Natural killer cell treated with Interleukin-12 subunit alpha and Interleukin-12 subunit beta and Interleukin-15 and Interleukin-18, amount 100 ng/mL, for 72 hours (primary cell): ENCODE measurements around the gene GPR55. TPM values are rescaled to one million over a fixed set of nuclear protein-coding genes. Genes with fewer than 3 reads are reported as not detected.

Experiments
- ATAC-seq, 2 donors: fragments of 150-1000 bp; cut with Tn5 transposase in 1 of 2; sonication (Bioruptor Pico), chemical (Tn5 transposase) in 1 of 2; 2 replicates each; pipeline ENCODE4 v1.10.0; 2021
- DNase-seq: peaks from one replicate; pipeline ENCODE4 v3.0.0; 2022; ENCODE audit warnings: low spot score
- H3K27ac Mint-ChIP-seq, 2 donors: 1 replicate in 1 of 2; 2 replicates in 1 of 2; pipeline ENCODE4 v1.8.0; 2022; ENCODE audit warnings: mixed read lengths in 2 of 2, mild to moderate bottlenecking in 1 of 2, moderate library complexity in 1 of 2
- H3K27me3 Mint-ChIP-seq, 2 donors: 1 replicate in 1 of 2; 2 replicates in 1 of 2; pipeline ENCODE4 v1.8.0; 2022; ENCODE audit warnings: mixed read lengths in 2 of 2
- H3K36me3 Mint-ChIP-seq: one replicate; pipeline ENCODE4 v1.8.0; 2022; ENCODE audit warnings: mixed read lengths
- H3K4me1 Mint-ChIP-seq, 2 donors: 1 replicate in 1 of 2; 2 replicates in 1 of 2; pipeline ENCODE4 v1.8.0; 2022; ENCODE audit warnings: low read depth in 2 of 2, mixed read lengths in 2 of 2, mild to moderate bottlenecking in 1 of 2
- H3K4me3 Mint-ChIP-seq: one replicate; pipeline ENCODE4 v1.8.0; 2022; ENCODE audit warnings: mixed read lengths
- H3K9me3 Mint-ChIP-seq: 2 replicates; pipeline ENCODE4 v1.8.0; 2022; ENCODE audit warnings: mixed read lengths
- total RNA-seq, 2 donors: library from RNA; stranded (reverse); gene quantifications; one replicate each; pipeline ENCODE4 v1.2.3, GENCODE V29; 2022

Gene GPR55
- total RNA-seq, 2 donors from 2014 or later: 0.26 to 5.5 TPM

GRCh38 chr2:230927711-230928341 lies 2.8 kb upstream of the GPR55 start:
- ATAC-seq (no peak), DNase-seq (peak; percentile 42)
- Mint-ChIP-seq H3K27me3 (peaks cover 24 to 39% of the 10 kb centered on the region in 2 donors), H3K4me1 (peaks cover 33 to 60% of the 10 kb centered on the region in 2 donors), H3K27ac (peak overlapping the region in 1 of 2 donors; percentile 16), H3K9me3 (no peaks in the 10 kb centered on the region), H3K4me3 (no peak overlapping the region), H3K36me3 (no peaks in the 10 kb centered on the region)

GRCh38 chr2:230925879-230926765 lies 1.1 kb upstream of the GPR55 start:
- Mint-ChIP-seq H3K9me3 (no peaks in the 10 kb centered on the region), H3K27ac (peak overlapping the region in 1 of 2 donors; percentile 78), H3K4me3 (no peak overlapping the region), H3K27me3 (peaks cover 26 to 39% of the 10 kb centered on the region in 2 donors), H3K4me1 (peaks cover 16 to 48% of the 10 kb centered on the region in 2 donors), H3K36me3 (no peaks in the 10 kb centered on the region)
- DNase-seq (peak; percentile 44), ATAC-seq (peak; percentile 31 to 40)

DNA sequence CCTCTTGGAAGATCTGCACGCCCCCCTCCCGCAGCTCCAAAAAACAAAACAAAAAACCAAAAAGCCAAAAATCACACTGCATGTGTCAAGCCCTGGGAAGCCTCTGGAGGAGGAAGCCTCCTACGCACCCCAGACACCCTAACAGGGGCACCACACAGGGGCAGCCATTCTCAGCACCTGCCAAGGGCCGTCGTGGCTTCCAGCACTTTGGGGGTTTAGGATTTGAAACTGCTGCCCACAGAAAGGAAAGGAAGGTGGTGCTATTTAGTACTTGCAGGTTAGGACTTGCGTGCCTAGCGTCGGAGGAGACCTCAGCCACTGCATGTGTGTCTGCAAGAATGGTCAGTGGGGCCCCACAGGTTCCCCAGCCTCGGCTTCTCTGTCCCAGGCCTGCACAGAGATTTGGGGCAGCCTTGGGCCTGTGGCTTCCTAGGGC lies 419 bp upstream of the GPR55 start:
- H3K36me3 Mint-ChIP-seq: no peaks in the 10 kb centered on the region
- peaks cover 12 to 48% of the 10 kb centered on the region in 2 donors for H3K4me1 Mint-ChIP-seq
- no peak for DNase-seq

DNA sequence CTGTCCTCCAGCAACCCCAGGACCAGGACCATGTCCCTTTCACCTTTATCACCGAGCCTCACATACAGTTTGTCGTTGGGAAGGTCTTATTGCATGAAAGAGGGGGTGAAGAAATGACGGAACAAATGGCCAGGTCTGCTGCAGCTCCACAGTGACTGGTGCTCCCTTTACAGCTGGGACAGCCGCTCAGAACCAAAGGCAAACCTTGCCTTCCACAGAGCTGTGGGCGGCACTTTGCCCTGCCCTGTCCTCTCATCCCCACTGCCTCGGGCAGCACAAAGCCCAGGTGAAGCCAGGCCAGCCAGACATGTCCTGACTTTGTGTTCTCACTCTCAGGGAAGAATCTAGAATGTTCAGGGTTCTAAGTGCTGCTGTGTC lies 961 bp downstream of the GPR55 start:
- no peaks in the 10 kb centered on the region for H3K9me3 Mint-ChIP-seq
- DNase-seq: no peak
- H3K4me1 Mint-ChIP-seq: peaks cover 8 to 51% of the 10 kb centered on the region in 2 donors
- H3K27me3 Mint-ChIP-seq: peaks cover 31 to 36% of the 10 kb centered on the region in 2 donors
- H3K4me3 Mint-ChIP-seq: peak overlapping the region; percentile 81
- peak in 1 of 2 donors; percentile 1 for ATAC-seq
- H3K36me3 Mint-ChIP-seq: no peaks in the 10 kb centered on the region
- peak overlapping the region in 1 of 2 donors; percentile 78 for H3K27ac Mint-ChIP-seq

More for the DNA sequence above, 419 bp upstream of the GPR55 start:
- no peaks in the 10 kb centered on the region for H3K9me3 Mint-ChIP-seq
- ATAC-seq: no peak
- peak overlapping the region; percentile 81 for H3K4me3 Mint-ChIP-seq
- peaks cover 26 to 36% of the 10 kb centered on the region in 2 donors for H3K27me3 Mint-ChIP-seq
- H3K27ac Mint-ChIP-seq: peak overlapping the region in 1 of 2 donors; percentile 78

- DNase-seq (no peak), ATAC-seq (no peak)
- Mint-ChIP-seq H3K27ac (peak overlapping the region in 1 of 2 donors; percentile 43), H3K27me3 (peaks cover 34 to 39% of the 10 kb centered on the region in 2 donors), H3K4me3 (peak overlapping the region; percentile 81), H3K36me3 (no peaks in the 10 kb centered on the region), H3K4me1 (peaks cover 8 to 46% of the 10 kb centered on the region in 2 donors), H3K9me3 (no peaks in the 10 kb centered on the region)
Observed at GRCh38 chr2:230922951-230923717, 1.9 kb downstream of the GPR55 start.

DNA sequence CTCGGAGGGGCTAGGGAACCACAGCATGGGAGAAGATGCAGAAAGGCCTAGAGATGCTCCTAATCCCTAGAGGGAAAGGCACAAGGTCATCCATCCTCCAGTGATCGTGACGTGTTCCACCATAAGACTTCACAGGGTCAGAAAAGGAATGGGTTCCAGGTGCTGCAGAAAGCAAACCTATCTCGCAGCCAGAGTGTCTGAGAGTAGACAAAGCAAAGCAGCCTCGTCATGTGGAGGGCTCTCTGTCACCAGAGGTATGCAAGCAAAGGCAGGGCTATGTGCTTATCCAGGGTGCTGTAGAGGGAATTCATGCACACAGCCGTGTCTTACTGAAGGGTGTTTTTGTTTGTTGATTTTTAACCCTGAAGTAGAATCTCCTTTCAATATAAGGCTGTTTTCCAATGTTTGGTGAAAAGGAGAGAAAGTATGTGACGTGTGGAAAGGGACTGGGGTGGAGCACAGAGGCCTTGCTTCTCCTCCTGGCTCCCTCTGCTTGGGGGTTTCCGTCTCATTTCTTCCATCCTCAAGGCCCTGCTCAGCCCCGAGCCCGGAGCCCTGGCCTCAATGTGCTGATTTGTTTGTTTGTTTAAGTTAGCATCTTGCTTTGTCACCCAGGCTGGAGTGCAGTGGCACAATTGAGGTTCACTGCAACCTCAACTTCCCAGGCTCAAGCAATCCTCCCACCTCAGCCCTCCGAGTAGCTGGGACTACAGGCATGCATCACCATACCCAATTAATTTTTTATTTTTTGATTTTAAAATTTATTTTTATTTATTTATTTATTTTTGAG lies 3.0 kb downstream of the GPR55 start:
- ATAC-seq: no peak
- H3K4me1 Mint-ChIP-seq: peaks cover 6 to 43% of the 10 kb centered on the region in 2 donors
- H3K4me3 Mint-ChIP-seq: peak overlapping the region; percentile 48
- H3K27ac Mint-ChIP-seq: peak overlapping the region in 1 of 2 donors; percentile 10
- peaks cover 35 to 49% of the 10 kb centered on the region in 2 donors for H3K27me3 Mint-ChIP-seq
- peak; percentile 22 for DNase-seq
- no peaks in the 10 kb centered on the region for H3K36me3 Mint-ChIP-seq
- H3K9me3 Mint-ChIP-seq: no peaks in the 10 kb centered on the region

DNA sequence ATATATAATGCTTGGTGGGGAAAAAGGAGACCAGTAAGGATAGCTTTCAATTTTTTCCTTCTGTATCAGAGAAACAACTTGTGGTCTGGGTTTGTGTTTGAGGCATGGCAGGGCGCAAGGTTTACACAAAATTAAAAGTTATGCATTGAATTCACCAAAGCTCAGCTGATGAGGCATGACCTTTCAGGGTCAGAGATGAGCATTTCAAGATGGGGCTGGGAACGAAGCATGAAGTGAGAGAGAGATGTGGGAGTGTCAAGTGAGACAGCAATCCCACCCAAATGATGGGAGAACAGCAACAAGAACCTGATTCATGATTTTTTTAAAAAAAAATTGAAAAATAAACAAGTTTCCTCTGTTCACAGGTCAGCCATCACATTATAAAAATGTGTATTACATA lies 4.9 kb downstream of the GPR55 start:
- peaks cover 5 to 38% of the 10 kb centered on the region in 2 donors for H3K4me1 Mint-ChIP-seq
- no peaks in the 10 kb centered on the region for H3K36me3 Mint-ChIP-seq

DNA sequence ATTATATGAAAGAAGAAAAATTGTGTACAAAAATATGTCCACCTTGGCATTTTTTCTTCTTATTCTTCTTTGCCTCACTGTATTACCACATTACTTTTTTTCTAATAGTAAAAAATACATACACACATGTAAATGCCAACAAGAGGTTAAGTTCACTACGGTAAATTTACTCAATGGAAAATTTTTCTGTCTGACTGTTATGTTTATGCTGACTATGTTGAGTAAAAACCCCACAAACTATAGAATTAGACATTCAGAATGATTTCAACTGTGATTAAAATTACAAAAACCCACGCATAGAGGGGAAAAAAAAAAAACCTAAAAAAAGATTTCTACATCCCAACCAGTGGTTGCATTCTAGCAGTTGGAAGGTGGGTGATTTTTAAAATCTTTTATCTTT lies 5.4 kb downstream of the GPR55 start:
- ATAC-seq (no peak), DNase-seq (no peak)
- Mint-ChIP-seq H3K27ac (peak overlapping the region in 1 of 2 donors; percentile 10), H3K9me3 (no peaks in the 10 kb centered on the region), H3K36me3 (no peaks in the 10 kb centered on the region), H3K27me3 (peaks cover 43 to 68% of the 10 kb centered on the region in 2 donors), H3K4me1 (peaks cover 5 to 34% of the 10 kb centered on the region in 2 donors), H3K4me3 (peak overlapping the region; percentile 48)

More for the DNA sequence above, 4.9 kb downstream of the GPR55 start:
- Mint-ChIP-seq H3K9me3 (no peaks in the 10 kb centered on the region), H3K27me3 (peaks cover 40 to 65% of the 10 kb centered on the region in 2 donors), H3K27ac (peak overlapping the region in 1 of 2 donors; percentile 10), H3K4me3 (peak overlapping the region; percentile 48)
- no peak for DNase-seq
- ATAC-seq: no peak

GRCh38 chr2:230919240-230919639 lies 5.8 kb downstream of the GPR55 start:
- peaks cover 5 to 29% of the 10 kb centered on the region in 2 donors for H3K4me1 Mint-ChIP-seq
- DNase-seq (no peak), ATAC-seq (no peak)
- H3K27ac Mint-ChIP-seq: peak overlapping the region in 1 of 2 donors; percentile 10
- no peaks in the 10 kb centered on the region for H3K9me3 Mint-ChIP-seq
- no peaks in the 10 kb centered on the region for H3K36me3 Mint-ChIP-seq
- no peak overlapping the region for H3K4me3 Mint-ChIP-seq
- H3K27me3 Mint-ChIP-seq: peaks cover 45 to 72% of the 10 kb centered on the region in 2 donors

DNA sequence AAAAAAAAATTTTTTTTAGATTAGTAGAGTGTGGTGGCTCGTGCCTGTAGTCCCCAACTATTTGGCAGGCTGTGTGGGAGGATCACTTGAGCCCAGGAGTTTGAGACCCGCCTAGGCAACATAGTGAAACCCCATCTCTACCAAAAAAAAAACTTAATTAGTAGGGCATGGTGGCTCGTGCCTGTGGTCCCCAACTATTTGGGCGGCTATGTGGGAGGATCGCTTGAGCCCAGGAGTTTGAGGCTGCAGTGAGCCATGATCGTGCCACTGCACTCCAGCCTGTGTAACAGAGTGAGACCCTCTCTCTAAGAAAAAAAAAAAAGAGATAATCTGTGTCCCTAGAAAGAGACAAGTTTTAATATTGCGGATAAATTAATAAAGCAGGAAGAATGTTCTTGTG lies 8.8 kb downstream of the GPR55 start:
- Mint-ChIP-seq H3K4me1 (peaks cover 3 to 13% of the 10 kb centered on the region in 2 donors), H3K4me3 (no peak overlapping the region), H3K9me3 (no peaks in the 10 kb centered on the region), H3K27ac (peak overlapping the region in 1 of 2 donors; percentile 3), H3K36me3 (peaks cover 4% of the 10 kb centered on the region), H3K27me3 (peaks cover 38 to 75% of the 10 kb centered on the region in 2 donors)
- no peak for ATAC-seq
- DNase-seq: no peak

- Mint-ChIP-seq H3K27me3 (peaks cover 42 to 75% of the 10 kb centered on the region in 2 donors), H3K4me1 (peaks cover 4 to 9% of the 10 kb centered on the region in 2 donors), H3K36me3 (peaks cover 4% of the 10 kb centered on the region), H3K4me3 (no peak overlapping the region), H3K27ac (peak overlapping the region in 1 of 2 donors; percentile 3), H3K9me3 (no peaks in the 10 kb centered on the region)
- ATAC-seq: no peak
- DNase-seq: no peak
Observed at GRCh38 chr2:230915319-230915718, 9.7 kb downstream of the GPR55 start.

DNA sequence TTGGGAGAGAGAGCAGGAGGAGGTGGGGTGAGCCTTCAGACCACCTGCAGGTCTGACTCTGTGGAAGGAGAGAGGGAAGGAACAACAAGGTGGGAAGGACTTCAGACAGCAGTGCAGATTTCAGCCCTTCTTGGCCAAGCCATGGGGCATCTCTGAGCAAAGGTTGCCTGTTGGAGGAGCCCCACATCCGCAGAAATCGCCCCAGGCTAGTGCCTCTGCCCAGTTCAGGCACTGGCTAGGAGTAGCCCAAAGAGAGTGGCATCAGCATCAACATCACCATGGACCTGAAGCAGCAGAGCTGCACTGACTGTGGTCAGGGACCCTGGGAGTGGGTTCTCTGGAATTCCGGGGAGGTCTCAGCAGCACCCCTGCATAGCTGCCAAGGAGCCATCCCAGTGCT lies 10.2 kb downstream of the GPR55 start:
- DNase-seq (no peak), ATAC-seq (peak in 1 of 2 donors; percentile 56)
- H3K36me3 Mint-ChIP-seq: peaks cover 4% of the 10 kb centered on the region
- peaks cover 43 to 75% of the 10 kb centered on the region in 2 donors for H3K27me3 Mint-ChIP-seq
- peaks cover under 1 to 9% of the 10 kb centered on the region in 2 donors for H3K4me1 Mint-ChIP-seq
- no peaks in the 10 kb centered on the region for H3K9me3 Mint-ChIP-seq
- H3K4me3 Mint-ChIP-seq: no peak overlapping the region
- H3K27ac Mint-ChIP-seq: no peak overlapping the region
